AG08396 (cell line): Measurements from ENCODE around the gene LRIT2.

Source experiments
- DNase-seq: peaks from one replicate; pipeline ENCODE4 v3.0.0; 2012; ENCODE audit warnings: low spot score, mixed read lengths

Gene LRIT2

DNA sequence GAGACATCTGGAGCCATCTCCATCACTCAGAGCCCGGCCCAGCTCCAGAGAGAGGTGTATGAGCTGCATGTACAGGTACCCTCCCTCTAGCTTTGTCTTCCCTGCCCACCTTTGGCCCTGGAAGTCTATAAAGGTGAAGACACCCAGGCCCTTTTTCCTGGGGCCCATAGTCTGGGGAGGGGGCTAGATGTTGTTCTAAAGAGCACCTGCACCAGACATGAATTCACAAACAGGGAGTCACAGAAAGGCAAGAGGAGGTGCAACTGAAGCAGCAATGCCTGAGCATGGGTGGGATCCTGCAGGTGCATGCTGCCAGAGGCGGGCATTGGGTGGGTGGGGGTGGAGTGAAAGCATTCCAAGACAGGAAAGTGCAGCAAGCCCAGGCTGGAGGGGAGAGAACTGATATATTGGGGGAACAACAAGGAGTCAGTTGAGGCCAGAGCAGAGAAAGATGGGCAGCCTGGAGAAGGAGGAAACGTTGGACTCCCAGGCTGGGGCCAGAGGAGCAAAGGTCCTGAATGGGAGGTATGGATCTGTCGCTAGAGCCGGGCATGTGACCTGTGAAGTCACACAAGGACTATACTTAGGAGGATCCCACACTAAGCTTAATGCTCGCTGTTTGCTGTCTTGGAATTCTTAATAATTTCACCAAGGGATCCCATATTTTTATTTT, 19.4 kb downstream of the LRIT2 start:
- DNase-seq: no peak

DNA sequence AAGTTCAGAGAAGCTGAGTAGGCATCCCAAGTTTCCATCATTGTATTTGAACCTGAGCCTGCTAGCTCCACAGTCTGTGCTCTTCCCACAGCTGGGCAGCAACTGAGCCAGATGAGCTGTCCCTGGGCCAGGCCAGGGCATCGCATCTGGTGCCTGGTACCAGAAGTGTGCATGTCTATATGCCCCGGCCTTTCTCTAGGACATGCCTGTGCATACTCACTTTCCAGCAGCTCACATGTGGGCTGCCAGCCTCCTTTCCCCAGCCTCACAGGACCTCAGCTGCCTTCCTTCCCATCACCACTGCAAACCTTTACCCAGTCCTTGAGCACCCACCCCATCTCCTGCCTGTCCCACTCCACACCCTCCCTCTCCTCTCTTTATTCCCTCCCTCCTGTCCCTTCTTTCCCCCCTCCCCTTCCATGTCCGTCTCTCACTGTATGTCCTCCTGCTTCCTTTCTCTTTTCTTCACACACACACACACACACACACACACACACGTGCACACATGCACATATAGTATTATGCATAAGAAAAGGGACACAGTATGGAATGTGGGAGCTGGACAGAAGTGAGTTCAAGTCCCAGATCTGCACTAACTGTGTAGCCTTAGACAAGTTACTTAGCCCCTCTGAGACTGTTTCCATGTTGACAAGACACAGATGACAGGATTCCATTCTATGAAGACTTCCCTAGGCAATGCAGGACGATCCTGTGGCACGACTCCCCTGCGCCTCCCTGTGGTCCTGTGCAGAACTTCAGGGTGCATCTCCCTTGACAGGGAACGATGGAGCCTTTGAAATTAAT, 20.1 kb downstream of the LRIT2 start:
- DNase-seq: peak; percentile 77

DNA sequence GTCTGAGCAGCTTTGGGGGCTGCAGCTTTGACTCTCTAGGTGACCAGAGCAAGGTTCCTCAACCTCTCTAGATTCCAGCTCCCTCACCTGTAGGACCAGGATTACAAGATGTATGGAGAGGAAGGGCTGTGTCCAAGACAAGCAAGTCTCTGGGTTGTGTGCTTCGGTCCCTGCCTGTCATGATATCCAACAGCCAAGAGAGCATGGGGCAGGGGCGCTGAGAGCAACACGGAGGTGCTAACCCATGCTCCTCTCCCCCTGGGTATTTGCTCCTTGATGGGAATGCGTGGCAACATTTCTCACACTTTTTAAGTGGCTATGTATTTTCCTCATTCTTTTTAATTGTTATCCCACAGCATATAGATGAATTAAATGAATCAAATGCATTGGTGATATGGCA, 20.7 kb downstream of the LRIT2 start:
- no peak for DNase-seq

- no peak for DNase-seq
Measured at GRCh38 chr10:84204122-84204521, 21.2 kb downstream of the LRIT2 start.

DNA sequence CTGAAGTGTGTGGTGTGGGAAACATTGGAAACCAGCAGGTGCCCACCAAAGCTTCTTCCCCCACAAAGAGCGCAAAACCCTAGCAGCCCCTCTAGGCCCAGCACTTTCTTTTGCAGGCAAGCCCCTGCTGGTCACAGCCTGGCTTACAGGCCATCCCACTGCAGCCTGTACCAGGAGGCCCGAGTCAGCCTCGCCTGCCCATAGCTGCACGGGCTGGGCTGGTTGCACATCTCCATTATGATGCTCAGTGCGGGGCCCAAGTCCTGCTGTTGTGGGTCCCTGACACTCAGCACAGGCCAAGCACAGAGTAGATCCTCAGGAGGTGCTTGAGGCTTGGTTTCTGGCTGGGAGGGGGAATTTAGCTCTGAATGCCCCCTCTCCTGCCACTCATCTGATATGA, 23.0 kb downstream of the LRIT2 start:
- DNase-seq: no peak

DNA sequence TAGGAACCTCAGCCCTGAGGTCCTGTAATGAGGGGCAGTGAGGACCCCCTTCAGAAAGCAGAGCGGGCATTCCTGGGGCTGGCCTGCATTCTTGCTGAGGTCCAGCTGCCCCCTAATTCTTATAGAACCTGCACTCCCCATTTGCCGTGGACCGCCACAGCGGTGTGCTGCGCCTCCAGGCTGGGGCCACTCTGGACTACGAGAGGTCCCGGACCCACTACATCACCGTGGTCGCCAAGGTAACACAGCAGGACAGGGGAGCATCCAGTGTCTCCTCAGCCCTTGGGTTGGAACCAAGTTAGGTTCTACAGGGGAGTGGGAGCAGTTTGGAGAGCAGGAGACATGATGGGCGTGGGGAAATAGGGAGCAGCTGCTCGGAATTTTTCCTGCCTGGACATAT, 23.7 kb downstream of the LRIT2 start:
- no peak for DNase-seq

DNA sequence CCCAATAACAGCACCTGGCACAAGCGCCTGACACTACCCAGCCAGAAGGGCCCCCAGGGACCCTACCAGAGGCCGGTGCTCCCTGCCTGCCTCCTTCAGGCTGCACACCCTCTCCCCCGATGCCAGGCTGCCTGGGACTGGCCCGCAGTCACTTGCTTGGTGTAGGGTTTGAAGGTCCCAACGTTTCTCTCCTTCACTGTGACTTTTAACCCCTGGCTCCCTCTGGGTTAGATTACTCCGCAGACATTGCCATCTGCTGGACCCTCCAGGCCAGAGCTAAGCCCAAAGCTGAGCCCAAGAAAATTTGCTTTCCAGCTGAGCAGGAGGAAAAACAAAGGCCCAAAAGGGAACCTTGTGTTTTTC, 24.1 kb downstream of the LRIT2 start:
- no peak for DNase-seq

DNA sequence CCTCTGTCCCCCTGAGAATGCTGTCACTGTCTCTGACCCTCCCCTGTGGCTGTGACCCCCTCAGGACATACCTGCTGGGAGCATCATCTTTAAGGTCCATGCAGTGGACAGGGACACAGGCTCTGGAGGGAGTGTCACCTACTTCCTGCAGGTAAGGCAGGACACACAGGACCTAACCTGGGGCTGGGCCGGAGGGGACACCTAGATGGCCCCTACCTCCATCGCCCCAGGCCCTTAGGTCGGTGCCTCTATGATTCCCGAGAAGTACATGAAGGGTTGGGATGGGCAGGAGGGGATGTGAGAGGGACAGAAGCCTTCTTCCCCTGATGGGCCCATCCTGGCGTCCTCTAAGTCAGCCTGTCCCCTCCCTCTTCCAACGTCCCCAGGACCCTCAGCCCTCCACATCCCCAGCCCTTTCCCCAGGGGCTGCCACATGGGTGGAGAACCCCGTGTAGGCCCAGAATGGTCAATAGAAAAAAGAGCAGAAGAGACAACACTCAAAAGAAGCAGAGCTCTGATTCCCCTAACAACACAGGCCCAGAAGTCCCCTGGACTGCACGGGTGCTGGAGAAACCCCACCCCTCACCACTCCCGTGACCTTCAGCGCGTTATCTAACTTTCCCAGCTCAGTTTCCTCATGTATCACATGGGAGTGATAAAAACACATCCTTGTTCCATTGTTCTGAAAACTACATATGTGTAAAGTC, 24.7 kb downstream of the LRIT2 start:
- no peak for DNase-seq

- no peak for DNase-seq
Measured at GRCh38 chr10:84198206-84198915, 27.0 kb downstream of the LRIT2 start.

DNA sequence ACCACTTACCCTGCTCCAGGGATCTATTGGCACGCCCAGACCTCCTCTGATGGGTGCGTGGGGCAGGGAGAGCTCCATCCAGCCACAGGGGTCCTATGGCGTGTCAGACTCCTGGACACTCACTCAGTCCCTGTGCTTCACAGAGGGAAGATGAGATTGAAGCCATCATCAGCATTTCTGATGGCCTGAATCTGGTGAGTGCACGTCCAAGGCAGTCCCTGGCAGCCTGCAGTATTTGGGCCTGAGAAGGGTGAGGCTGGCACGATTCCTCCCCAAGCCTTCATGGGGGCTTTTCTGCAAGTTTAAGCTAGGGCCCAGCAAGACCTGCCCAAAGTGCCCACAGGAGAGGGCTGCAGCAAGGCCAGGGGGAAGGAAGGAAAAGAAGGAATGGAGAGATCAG, 27.7 kb downstream of the LRIT2 start:
- DNase-seq: no peak

DNA sequence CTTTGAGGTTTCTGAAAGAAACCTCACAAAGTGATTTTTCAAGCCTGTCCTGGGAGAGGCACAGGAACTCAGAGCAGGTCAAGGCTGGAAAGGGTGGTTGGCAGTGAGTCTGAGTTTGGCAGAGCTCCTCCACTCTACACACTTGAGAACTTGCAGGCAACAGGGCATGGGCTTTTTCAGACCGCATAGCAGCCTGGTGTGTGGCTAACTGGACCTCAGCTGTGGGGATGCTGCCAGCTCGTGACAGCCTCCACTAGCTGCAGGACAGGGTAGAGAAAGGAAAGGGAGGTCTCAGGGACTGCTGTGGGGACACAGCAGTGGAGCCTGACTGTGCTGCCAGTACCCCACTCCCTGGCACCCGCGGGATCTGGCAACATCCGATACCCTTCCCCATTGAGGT, 28.4 kb downstream of the LRIT2 start:
- DNase-seq: no peak

DNA sequence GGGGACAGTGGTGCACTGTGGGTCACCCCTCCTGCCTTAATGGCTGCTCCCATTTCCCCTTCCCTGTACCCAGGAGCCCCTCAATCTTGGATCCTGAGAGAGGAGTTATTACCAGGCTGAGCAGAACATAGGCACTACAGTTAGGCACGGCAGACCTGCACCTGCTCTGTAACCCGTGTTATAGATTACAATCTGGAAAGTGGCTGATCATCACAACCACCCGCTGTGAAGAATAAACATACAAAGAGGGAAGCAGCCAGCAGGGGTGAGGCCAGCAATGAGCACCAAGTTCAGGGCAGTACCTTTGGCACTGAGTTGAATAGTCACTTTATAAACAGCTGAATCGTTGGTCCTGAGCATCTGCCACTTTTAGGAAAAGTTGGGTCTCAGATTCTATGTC, 29.3 kb downstream of the LRIT2 start:
- no peak for DNase-seq

DNA sequence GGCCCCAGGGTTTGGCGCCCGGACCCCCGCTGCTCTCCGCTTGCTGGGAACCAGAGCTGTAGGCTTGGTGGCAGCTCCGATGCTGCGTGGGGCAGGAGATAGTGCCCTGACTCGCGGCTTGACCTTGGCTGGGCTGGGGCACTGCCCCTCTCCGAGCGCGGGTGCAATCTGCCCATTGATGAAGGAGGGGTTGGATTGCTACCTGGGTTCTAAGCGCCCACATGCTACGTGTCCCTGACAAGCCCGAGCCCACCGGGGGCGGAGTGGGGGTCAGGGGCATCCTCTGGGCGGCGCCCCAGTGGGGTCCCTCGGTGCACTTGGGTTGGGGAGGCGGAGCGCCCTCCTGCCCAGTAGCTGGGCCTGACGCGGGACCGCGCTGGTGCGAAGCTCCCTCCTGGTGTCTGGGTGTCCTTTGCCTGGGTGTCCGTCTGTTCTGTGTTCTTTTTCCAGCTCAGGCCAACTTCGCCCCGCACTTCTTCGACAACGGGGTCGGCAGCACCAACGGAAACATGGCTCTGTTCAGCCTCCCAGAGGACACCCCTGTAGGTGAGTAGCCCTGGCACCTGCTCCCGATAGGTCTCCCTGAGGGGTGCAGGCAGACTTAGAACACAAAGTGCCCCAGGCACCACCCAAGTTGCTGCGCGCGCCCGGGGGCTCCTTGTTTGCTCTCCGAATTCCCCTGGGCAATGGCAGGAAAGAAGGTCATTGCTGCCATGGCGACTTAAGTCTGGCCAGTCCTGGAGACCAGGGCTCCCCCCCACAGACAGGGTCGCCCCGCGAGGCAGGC, 30.1 kb downstream of the LRIT2 start:
- DNase-seq: no peak

DNA sequence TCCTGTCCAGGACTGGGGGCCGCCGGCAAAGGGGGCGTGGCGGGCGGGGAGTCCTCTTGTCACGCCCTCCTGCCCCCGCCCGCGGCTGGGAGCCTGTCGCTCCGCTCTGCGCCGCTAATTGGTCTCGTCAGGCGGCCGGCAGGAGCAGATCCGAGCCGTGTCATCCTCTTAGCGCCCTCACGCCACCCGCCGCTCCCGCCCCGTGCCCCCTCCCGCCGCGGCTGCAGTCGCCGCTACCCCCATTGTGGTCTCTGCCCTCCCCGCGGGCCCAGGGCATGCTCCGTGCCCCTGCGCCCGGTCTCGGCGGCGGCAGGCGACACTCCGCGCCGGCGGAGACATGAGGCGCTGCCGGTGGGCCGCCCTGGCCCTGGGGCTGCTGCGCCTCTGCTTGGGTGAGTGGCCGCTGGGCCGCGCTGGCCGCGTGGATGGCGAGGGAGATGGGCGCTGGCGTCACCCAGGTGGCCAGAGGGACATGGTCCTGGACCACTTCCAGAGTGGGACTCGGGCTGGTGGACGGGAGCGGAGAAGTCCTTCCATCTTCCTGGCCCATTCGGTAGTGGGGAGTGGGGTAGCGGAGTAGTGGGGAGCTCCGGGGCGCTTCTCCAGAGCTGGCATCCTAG, 30.8 kb downstream of the LRIT2 start, which contains the start of gene CDHR1:
TSS of gene CDHR1 (plus strand) at position 114 of the 620 bp plus-strand sequence. CDS start at position 338, 224 bp downstream.
- peak; percentile 42 for DNase-seq

GRCh38 chr10:84193846-84194423, 31.4 kb downstream of the LRIT2 start:
- DNase-seq: no peak

DNA sequence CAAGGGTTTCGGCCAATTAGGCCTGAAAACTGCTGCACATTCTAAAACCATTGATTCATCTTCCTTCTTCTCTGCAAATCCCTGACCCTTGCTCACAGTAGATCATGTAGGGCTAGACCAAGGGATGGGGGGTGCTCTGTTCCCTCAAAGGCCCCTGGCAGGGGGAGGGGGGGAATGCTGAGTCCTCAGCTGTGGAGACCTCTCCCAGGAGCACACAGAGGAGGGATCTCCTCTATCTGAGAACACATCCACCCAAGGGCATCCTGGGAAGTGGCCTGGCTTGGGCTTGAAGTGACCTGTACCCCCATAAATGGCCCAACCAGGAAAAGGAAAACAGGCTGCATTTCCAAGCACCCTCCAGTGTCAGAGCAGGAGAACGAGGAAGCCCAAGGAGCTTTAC, 32.0 kb downstream of the LRIT2 start:
- no peak for DNase-seq

DNA sequence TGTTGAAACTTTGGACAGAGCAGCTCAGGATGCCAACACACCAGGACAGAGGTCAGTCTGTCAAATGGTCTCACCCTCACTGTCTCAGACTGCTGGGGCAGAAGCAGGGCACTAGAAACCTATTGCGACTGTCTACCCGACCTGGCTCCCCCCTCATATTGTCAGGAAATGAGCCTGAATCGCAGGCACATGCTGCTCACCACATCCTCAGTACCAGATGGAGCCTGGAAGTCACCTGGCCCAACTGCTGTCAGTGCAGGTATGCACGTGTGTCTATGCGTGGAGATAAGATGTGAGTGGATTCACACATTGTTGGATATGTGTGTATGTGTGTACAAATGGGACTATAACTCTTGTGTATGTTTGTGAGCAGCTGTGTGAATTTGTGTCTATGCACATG, 34.2 kb downstream of the LRIT2 start:
- no peak for DNase-seq

- no peak for DNase-seq
Measured at GRCh38 chr10:84190621-84191020, 34.7 kb downstream of the LRIT2 start.

DNA sequence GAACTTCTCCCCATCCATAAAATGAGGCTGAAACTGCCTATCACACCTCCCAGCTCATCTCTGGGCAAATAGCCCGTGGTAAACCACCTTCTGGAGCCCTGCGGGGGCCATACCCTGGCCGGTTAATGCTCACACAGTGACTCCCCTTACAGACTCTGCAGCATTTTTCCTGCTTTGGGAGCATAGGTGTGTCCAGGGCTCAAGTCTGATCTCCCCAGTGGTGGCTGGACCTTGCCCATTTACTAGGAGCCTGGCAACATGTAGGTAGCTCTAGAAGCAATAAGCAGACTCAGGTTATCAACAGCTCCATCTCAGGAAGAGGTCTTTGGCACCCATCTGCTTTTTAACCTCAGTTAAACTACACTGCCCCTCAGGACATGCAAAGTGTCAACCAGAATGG, 36.5 kb downstream of the LRIT2 start:
- DNase-seq: no peak

GRCh38 chr10:84185526-84186175, 39.7 kb downstream of the LRIT2 start:
- no peak for DNase-seq
